Hepatocyte (in vitro differentiated cells): Measurements from ENCODE around the gene SAC3D1. TPM values are rescaled to one million over a fixed set of nuclear protein-coding genes. Genes with fewer than 3 reads are reported as not detected.

Experiments
- DNase-seq: peaks from one replicate; pipeline ENCODE4 v3.0.0-alpha.2; 2016; ENCODE audit warnings: low spot score
- H2AFZ ChIP-seq: fragments of 200-600 bp; sonication (generic); 2 replicates; pipeline ENCODE4 v1.6.0; 2016; ENCODE audit warnings: antibody characterized with exemption, mild to moderate bottlenecking
- H3K27ac ChIP-seq: fragments of 200-600 bp; sonication (generic); 2 replicates; pipeline ENCODE4 v1.5.1; 2016; ENCODE audit warnings: mild to moderate bottlenecking
- H3K27me3 ChIP-seq: fragments of 200-600 bp; sonication (generic); 2 replicates; pipeline ENCODE4 v1.6.1; 2016
- H3K36me3 ChIP-seq: fragments of 200-600 bp; sonication (generic); replicated peaks from 2 replicates; pipeline ENCODE4 v1.5.1; 2016; ENCODE audit warnings: low read depth; ENCODE audit not compliant: insufficient read depth
- H3K4me1 ChIP-seq: fragments of 200-600 bp; sonication (generic); 2 replicates; pipeline ENCODE4 v1.5.1; 2016; ENCODE audit warnings: mild to moderate bottlenecking, moderate library complexity; ENCODE audit not compliant: insufficient read depth
- H3K4me2 ChIP-seq: fragments of 200-600 bp; sonication (generic); 2 replicates; pipeline ENCODE4 v1.6.0; 2016
- H3K4me3 ChIP-seq: fragments of 200-600 bp; sonication (generic); 2 replicates; pipeline ENCODE4 v1.5.1; 2016; ENCODE audit warnings: mild to moderate bottlenecking
- H3K79me2 ChIP-seq: fragments of 200-600 bp; sonication (generic); 2 replicates; pipeline ENCODE4 v1.6.0; 2017; ENCODE audit warnings: mild to moderate bottlenecking
- H3K9me2 ChIP-seq: fragments of 200-600 bp; sonication (generic); replicated peaks from 2 replicates; pipeline ENCODE4 v1.6.0; 2017; ENCODE audit warnings: mild to moderate bottlenecking; ENCODE audit not compliant: insufficient read depth
- H3K9me3 ChIP-seq: fragments of 200-600 bp; sonication (generic); 2 replicates; pipeline ENCODE4 v1.5.1; 2016; ENCODE audit warnings: low read depth, mild to moderate bottlenecking
- H4K20me1 ChIP-seq: fragments of 200-600 bp; sonication (generic); 2 replicates; pipeline ENCODE4 v1.6.0; 2016; ENCODE audit warnings: mild to moderate bottlenecking; ENCODE audit not compliant: insufficient read depth, poor library complexity, severe bottlenecking
- CTCF ChIP-seq: fragments of 200-600 bp; sonication (generic); IDR thresholded peaks from 2 replicates; pipeline ENCODE4 v1.5.1; 2016; ENCODE audit warnings: antibody characterized with exemption, mild to moderate bottlenecking; ENCODE audit not compliant: poor library complexity
- EZH2 ChIP-seq: fragments of 200-600 bp; sonication (generic); IDR thresholded peaks from 2 replicates; pipeline ENCODE4 v1.6.1; 2016; ENCODE audit warnings: antibody characterized with exemption, mild to moderate bottlenecking, borderline replicate concordance
- EZH2phosphoT487 ChIP-seq: fragments of 200-600 bp; sonication (generic); IDR thresholded peaks from one replicate; pipeline ENCODE4 v1.6.1; 2018; ENCODE audit warnings: antibody characterized with exemption, mild to moderate bottlenecking, low read depth, moderate library complexity; ENCODE audit not compliant: unreplicated experiment, severe bottlenecking
- WGBS: methylation state at CpG from one replicate; pipeline ENCODE4 v1.1.6; 2016; ENCODE audit warnings: low lambda C conversion rate; ENCODE audit errors: missing lambda C conversion rate; 5-methylcytosine and 5-hydroxymethylcytosine counted together
- polyA plus RNA-seq: library from polyadenylated mRNA; unstranded; fragments of >200 nt; fragmentation: Nextera tagmentation; extraction: Ambion mirVana; gene quantifications from 2 replicates; pipeline ENCODE4 v1.2.1, GENCODE V29; 2016
- total RNA-seq: library from RNA; depleted of rRNA; stranded (reverse); fragments of >200 nt; gene quantifications from 2 replicates; pipeline ENCODE4 v1.2.3, GENCODE V29; 2014

The SAC3D1 gene
- total and polyA plus RNA-seq, 2 experiments from 2014 or later = 10.8 to 23.8 TPM

GRCh38 chr11:65008016-65008415 is 33.0 kb upstream of the SAC3D1 start:
- Histone ChIP-seq H3K36me3 (no peaks in the 10 kb centered on the region), H3K27ac (no peak overlapping the region), H3K9me2 (no peaks in the 10 kb centered on the region), H3K4me1 (peaks cover 3% of the 10 kb centered on the region), H3K4me2 (no peak overlapping the region), H2AFZ (no peak overlapping the region), H3K4me3 (no peak overlapping the region), H3K79me2 (no peaks in the 10 kb centered on the region), H3K27me3 (no peaks in the 10 kb centered on the region), H3K9me3 (no peaks in the 10 kb centered on the region), H4K20me1 (no peaks in the 10 kb centered on the region)
- no peak for TF ChIP-seq EZH2
- no peak for TF ChIP-seq CTCF
- no peak for TF ChIP-seq EZH2phosphoT487
- no peak for DNase-seq
- 74% methylated on average over 7 of the region's 7 CpGs for WGBS

GRCh38 chr11:65008873-65009272 is 32.1 kb upstream of the SAC3D1 start:
- no peaks in the 10 kb centered on the region for H3K79me2 ChIP-seq
- no peak overlapping the region for H3K4me2 ChIP-seq
- WGBS = 89% methylated on average over 2 of the region's 2 CpGs
- DNase-seq = no peak
- H2AFZ ChIP-seq = no peak overlapping the region
- H4K20me1 ChIP-seq = no peaks in the 10 kb centered on the region
- H3K4me3 ChIP-seq = no peak overlapping the region
- H3K9me3 ChIP-seq = no peaks in the 10 kb centered on the region
- no peaks in the 10 kb centered on the region for H3K36me3 ChIP-seq
- TF ChIP-seq EZH2phosphoT487 = no peak
- H3K9me2 ChIP-seq = no peaks in the 10 kb centered on the region
- no peak overlapping the region for H3K27ac ChIP-seq
- H3K27me3 ChIP-seq = no peaks in the 10 kb centered on the region
- H3K4me1 ChIP-seq = peaks cover 6% of the 10 kb centered on the region

GRCh38 chr11:65013130-65013887 is 27.7 kb upstream of the SAC3D1 start:
- Histone ChIP-seq H3K79me2 (peaks cover 20% of the 10 kb centered on the region), H2AFZ (peak overlapping the region; percentile 91), H3K36me3 (no peaks in the 10 kb centered on the region), H3K4me2 (peak overlapping the region; percentile 91), H3K9me3 (no peaks in the 10 kb centered on the region), H3K27ac (peak overlapping the region; percentile 98), H3K27me3 (no peaks in the 10 kb centered on the region), H3K4me3 (peak overlapping the region; percentile 56), H3K9me2 (no peaks in the 10 kb centered on the region), H3K4me1 (peaks cover 6% of the 10 kb centered on the region), H4K20me1 (no peaks in the 10 kb centered on the region)
- WGBS = 14% methylated on average over 22 of the region's 22 CpGs
- DNase-seq = peak; percentile 95
- TF ChIP-seq CTCF (peak; percentile 71), EZH2 (no peak)

GRCh38 chr11:65013888-65014725 is 26.9 kb upstream of the SAC3D1 start, which contains the start of gene ARL2:
TSS of gene ARL2 (plus strand) at chr11:65014160. CDS start at chr11:65014208, 48 bp downstream.
- Histone ChIP-seq H4K20me1 (no peaks in the 10 kb centered on the region), H2AFZ (peak within 1 kb of the TSS; percentile 91), H3K36me3 (no peaks in the 10 kb centered on the region), H3K27me3 (no peaks in the 10 kb centered on the region), H3K79me2 (peaks cover 20% of the 10 kb centered on the region), H3K9me3 (no peaks in the 10 kb centered on the region), H3K9me2 (no peaks in the 10 kb centered on the region), H3K4me3 (peak within 1 kb of the TSS; percentile 56), H3K27ac (peak within 1 kb of the TSS; percentile 98), H3K4me2 (peak within 1 kb of the TSS; percentile 91), H3K4me1 (peaks cover 6% of the 10 kb centered on the region)
- DNase-seq = peak; percentile 94
- TF ChIP-seq CTCF = peak; percentile 68
- TF ChIP-seq EZH2phosphoT487 = no peak
- WGBS = 3% methylated on average over 71 of the region's 96 CpGs
